RKO (cell line): Measurements from ENCODE around the gene GOLT1A.
A peak's percentile ranks its signal among the peaks of the same experiment; 100 is the strongest.

Source experiments
- DNase-seq: peaks from one replicate; pipeline ENCODE4 v3.0.0-alpha.2; 2016; ENCODE audit warnings: low spot score

The GOLT1A gene

GRCh38 chr1:204190212-204191211 lies 23.3 kb downstream of the GOLT1A start:
- DNase-seq, result no peak

GRCh38 chr1:204188959-204189639 lies 24.7 kb downstream of the GOLT1A start:
- no peak for DNase-seq

DNA sequence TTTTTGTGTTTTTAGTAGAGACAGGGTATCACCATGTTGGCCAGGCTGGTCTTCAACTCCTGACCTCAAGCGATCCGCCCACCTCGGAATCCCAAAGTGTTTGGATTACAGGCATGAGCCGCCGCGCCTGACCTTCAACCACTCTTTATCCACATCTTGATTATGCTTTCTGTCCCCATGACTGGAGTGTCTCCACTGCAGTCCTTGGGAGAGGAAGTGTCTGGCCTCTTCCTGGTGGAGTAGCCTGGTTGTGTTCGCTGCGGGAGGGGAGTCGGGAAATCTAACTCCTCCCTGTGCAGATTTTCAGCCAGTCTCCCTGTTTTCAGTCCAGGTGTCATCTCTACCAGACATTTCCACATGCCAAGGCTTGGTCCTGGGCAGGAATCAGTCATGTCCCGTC lies 27.2 kb downstream of the GOLT1A start:
- no peak for DNase-seq

GRCh38 chr1:204181116-204181515 lies 32.7 kb downstream of the GOLT1A start:
- DNase-seq, result no peak

GRCh38 chr1:204180133-204180532 lies 33.7 kb downstream of the GOLT1A start:
- no peak for DNase-seq

DNA sequence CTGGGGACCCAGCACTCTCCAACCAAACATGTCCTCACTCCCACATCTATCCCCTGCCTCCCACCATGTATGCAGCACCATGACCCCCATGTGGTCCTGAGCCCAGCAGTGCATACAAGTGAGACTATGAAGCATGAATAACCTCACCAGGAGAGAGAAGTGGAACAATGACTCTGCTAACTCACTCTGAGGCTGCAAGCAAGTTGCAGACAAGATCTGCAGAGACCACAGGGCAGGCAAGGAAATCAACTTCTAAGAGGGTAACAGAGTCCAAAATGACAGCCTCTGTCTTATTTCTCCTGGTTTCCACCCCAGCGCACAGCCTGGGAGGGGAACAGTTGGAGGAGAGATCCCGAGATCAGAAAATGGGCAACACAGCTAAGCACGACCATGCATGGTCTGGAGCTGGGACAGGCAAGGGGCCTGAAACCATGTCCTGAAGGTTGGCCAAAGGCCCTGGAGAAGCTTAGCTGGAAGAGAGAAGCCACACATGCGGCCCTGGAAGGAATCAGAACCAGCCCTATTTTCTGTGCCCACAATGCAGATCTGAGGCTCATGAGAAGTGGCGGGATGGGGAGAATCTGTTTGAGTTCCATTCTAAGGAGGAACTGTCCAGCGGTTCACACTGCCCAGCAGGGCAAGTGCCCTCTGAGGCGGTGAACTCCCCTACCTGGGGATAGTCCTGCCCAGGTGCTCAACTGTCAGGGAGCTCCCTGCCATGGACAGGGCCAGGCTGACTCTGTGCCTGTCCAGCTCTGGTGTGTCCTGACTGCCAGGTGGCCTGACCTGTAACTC lies 35.1 kb downstream of the GOLT1A start:
- DNase-seq, result no peak

DNA sequence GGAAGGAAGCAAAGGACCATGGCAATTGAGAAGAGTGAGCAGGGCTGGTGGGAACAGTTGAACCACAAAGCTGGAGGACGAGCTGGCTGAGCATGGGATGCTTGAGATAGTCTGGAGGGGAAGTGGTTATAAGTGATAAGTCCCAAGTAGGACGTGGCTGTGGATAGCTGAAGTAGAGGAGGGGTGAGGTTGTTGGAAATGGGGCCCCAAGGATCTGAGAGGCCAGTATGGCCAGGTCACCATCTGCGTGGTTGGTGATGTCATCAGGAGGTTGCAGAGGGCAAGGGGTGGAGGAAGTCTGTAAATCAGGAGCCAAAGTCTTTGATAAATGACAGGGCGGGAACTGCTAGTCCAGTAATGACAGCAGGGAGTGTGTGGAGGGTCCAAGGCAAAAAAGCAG lies 36.7 kb downstream of the GOLT1A start:
- DNase-seq, result no peak

DNA sequence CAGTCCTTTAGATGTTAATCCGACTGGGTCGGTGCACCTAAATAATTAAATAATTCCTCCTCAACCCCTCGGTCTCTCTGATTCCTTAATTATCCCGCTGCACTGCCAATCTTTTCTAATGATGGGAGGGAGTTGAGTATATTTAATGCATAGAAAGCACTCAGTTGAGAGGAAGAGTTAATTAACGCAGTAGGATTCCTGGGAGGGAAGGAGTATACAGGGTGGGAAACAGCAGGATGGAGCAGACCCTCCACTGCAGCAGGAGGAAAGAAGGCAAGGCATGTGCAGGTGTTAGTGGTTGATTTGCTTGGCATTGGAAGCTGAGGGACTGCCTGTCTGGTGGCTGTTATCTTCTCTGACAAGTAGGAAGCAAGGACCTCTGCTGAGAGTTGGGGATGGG lies 37.7 kb downstream of the GOLT1A start:
- DNase-seq, result no peak

DNA sequence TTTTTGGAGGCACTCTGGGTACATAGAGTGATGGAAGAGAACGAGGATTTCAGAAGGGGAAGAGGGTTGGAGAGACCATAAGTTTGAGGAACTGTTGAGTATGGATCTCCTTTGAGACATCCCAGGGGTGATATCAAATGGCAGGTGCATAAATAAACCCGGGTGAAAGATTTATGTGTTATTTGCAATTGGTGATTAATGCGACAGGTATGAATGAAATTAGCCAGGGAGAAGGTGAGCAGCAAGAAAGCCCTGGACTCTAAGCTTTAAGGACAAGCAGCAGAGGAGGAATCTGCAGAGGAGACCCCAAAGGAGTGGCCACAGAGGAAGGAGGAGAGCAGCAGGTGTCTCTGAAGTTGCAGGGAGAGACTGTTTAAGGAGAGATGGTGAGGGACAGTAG lies 38.8 kb downstream of the GOLT1A start:
- no peak for DNase-seq

DNA sequence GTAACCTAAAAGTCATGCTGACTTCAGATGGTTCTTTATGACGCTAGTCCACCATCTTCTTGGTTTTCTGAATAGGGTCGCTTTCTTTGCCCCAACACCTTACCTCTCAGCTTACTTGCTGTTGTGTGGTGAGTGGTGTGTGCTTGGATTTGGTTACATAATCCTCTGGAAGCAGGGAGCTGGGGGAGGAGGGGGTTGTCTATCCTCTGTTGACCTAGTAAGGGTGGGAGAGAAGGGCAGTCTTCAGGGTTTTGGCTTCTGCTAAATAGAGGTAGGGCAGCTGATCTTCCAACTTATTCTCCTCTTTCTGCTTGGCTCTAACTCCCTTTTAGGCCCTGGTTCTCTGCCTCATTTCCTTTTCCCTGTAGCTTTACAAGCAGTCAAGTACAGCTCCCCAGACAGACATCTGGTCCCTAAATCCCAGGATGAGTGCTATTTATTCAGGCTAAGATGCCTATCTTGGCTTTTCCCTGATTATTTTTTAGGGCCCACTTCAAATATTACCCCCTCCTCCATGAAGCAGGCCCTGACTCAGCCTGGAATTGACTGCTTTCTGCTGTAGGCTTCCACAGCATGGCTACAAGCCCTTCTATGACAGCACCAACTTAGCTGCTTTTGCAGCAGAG lies 41.3 kb downstream of the GOLT1A start:
- no peak for DNase-seq

DNA sequence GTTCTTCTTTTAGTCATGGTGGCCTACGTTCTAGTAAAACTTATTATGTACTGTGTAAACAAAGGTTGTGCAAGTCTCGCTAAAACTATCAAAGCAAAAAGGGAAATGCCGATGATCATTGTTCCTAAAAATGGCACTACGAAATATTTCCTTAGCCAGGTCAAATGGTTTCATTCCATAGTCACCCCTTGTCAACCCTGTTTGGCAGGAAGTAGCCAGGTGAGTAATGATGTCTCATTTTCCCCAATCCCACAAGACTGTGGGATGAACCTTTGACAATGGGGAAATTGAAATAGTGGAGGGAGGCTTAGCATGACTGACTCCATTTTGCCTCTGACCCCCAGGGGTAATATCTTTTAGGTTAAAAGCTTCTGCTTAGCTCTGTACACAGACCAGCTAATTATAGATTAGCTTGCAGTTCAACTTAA lies 42.0 kb downstream of the GOLT1A start:
- peak; percentile 85 for DNase-seq

GRCh38 chr1:204170494-204171155 lies 43.2 kb downstream of the GOLT1A start:
- DNase-seq, result no peak

- DNase-seq, result no peak
Observed at GRCh38 chr1:204169858-204170257, 43.9 kb downstream of the GOLT1A start.

- DNase-seq, result no peak
Observed at GRCh38 chr1:204167730-204168129, 46.1 kb downstream of the GOLT1A start.

DNA sequence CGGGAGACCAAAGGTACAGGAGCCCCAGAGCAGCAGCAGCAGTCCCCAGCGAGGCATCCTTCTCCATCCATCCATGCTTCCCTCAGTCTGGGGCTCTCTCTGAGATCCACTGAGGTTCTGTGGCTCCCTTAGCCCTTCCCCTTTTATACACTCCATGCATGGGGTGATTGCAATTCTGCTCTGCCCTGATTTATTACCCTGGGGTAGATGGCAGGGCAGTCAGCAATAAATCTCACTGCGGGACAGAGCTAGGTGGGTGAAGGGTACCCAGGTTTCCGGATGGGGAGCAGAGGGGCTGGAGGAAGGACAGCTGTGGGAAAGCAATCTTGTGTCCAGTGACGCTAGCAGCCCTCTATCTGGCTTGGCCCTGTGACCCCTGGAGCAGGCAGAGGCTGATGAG lies 47.6 kb downstream of the GOLT1A start, which contains the start of gene REN:
TSS of gene REN (minus strand) at position 119 of the 400 bp plus-strand sequence. CDS start at position 75, 44 bp downstream.
- no peak for DNase-seq

- peak; percentile 69 for DNase-seq
Observed at GRCh38 chr1:204162494-204163074, 51.2 kb downstream of the GOLT1A start.

DNA sequence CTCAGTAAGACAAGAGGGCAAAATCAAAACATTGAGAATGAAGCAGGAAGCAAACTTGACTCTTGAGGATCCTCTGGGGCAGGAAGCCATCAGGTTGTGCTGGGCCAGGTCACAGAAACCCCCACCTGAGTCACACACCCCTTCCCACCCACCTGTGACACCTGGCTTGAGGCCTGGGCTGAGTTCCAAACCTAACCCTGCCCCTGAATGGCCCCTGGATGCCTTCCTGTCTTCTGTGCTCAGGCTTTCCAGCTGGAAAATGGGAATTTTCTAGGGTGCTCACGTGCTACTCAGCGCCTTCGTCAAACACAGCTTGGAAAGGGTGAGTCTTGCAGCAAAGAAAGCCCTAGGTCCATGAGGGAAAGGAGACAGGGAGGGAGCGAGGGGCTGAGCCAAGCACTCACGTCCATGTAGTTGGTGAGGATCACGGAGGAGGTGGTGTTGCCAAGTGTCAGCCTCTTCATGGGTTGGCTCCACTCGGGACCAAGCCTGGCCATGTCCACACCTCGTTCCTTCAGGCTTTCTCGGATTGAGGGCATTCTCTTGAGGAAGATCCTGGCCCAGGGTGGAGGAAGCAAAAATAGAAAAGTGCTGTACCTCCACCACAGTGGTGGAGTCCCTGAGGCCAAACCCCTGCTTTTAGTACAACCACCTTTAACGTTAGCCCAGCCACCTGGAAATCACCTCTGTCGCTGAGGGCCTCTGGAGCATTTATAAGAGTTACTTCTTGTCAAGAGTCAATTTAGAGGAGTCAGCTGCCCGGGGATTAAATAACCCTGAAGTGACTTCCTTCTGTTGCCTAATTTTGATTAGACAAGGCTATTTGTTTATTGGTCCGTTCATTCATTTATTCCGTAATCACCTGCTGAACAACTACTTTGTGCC lies 51.9 kb downstream of the GOLT1A start:
- no peak for DNase-seq

DNA sequence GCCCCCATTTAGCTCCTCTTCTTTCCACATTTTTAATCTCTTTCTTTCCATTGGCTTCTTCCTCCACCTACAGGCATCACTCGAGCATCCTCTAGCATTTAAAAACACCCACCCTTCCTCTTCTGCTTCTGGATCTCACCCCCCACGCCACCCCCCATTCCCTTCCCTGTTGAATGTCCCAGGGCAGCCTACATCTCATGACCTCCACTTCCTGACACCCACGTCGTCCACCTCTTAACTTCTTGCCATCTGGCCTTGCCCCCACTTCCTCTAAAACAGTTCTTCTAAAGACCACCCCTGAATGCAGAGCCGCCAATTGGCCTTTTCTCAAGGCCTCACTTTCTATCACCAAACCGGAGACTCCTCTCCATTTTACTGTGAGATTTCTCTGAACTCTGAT lies 55.8 kb downstream of the GOLT1A start:
- no peak for DNase-seq

- no peak for DNase-seq
Observed at GRCh38 chr1:204155881-204156280, 57.9 kb downstream of the GOLT1A start.
